ENCODE data around the gene IFT43.

Gene IFT43

DNA sequence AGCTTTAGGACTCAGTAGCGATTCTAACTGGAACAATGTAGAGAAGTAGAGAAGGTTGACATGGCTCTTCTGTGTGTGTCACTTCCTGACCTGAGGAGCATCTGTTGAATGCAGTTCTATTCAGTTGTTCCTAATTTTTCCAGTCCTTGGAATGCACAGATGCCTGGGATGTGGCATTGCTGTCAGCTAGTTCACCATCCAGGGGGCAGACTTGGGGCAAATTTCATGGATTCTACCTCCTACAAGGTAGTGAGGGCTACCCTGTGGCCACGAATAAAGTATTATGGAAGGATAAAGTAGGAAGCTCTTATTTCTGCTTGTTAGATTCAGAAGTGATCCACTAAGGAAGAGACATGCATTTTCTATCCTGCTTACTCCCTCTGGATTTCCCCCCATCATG is 91.8 kb downstream of the IFT43 start:
- no peak; the same call in 1 of the 2 replicates for TF ChIP-seq CTCF (IDR thresholded peaks at IDR 0.05; ENCODE audit: low read depth, low read length)
- DNase-seq (ENCODE audit: extremely low read depth, low read depth) = no peak

- DNase-seq (ENCODE audit: extremely low read depth, low read depth) = no peak
- no peak for TF ChIP-seq CTCF (IDR thresholded peaks at IDR 0.05; ENCODE audit: low read depth, low read length)
Observed at GRCh38 chr14:76078501-76078900, 92.9 kb downstream of the IFT43 start.

- TF ChIP-seq CTCF (IDR thresholded peaks at IDR 0.05; ENCODE audit: low read depth, low read length) = no peak
- DNase-seq (ENCODE audit: extremely low read depth, low read depth) = no peak
Observed at GRCh38 chr14:76080025-76080424, 94.5 kb downstream of the IFT43 start.

DNA sequence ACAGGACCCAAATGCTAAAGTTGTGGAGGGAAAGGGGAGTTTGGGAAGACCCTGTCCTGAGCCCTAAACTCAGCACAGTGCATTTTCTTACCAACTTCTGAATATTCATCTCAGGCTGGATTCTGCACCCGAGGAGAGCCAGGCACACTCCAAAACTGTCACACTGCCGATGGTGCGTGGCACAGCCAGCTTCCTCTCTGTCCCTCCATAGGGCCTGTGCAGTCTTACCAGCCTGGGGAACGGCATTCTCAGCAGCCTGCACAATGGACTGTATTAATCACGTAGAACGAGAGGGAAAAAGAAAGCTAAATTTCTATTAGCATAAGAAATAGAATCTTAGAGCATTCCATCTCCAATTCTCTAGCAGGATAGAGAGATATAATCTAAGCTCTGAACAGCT is 94.9 kb downstream of the IFT43 start:
- TF ChIP-seq CTCF (IDR thresholded peaks at IDR 0.05; ENCODE audit: low read depth, low read length) = no peak
- DNase-seq (ENCODE audit: extremely low read depth, low read depth) = no peak

DNA sequence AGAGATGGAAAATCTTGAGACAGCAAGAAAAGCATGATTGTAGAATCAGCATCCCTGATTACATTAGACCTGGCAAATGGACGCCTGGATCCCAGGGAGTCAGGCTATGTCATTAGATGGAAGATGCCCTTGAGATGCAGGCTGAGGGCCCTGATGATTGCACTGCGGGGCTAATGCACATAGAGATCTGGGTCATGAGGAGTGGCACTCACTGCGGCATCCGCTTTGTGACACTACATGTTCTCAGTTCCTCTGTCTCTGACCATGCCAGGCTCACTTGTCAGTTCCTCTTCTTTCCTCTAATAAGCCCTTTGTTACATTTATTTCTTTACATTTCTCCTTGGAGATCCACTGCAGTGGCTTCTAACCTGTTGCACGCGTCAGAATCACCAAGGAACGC is 96.1 kb downstream of the IFT43 start:
- TF ChIP-seq CTCF (IDR thresholded peaks at IDR 0.05; ENCODE audit: low read depth, low read length) = no peak
- no peak for DNase-seq (ENCODE audit: extremely low read depth, low read depth)

- TF ChIP-seq CTCF (IDR thresholded peaks at IDR 0.05; ENCODE audit: low read depth, low read length) = no peak
- DNase-seq (ENCODE audit: extremely low read depth, low read depth) = no peak
Observed at GRCh38 chr14:76083796-76084765, 98.5 kb downstream of the IFT43 start.

- TF ChIP-seq CTCF (IDR thresholded peaks at IDR 0.05; ENCODE audit: low read depth, low read length) = no peak
- no peak for DNase-seq (ENCODE audit: extremely low read depth, low read depth)
Observed at GRCh38 chr14:76085358-76085757, 99.8 kb downstream of the IFT43 start.
